HG03025 (cell line): ENCODE results near the gene MBLAC1.
"Not testable (repeated sequence)": the region's sequence is repeated elsewhere in the genome, so short reads cannot be mapped to it uniquely, and the experiment has no call there.

Experiments
- ATAC-seq: cut with Tn5 transposase; IDR thresholded peaks from one replicate; pipeline ENCODE4 v1.9.1; 2021; ENCODE audit warnings: mild to moderate bottlenecking, moderate library complexity; ENCODE audit not compliant: unreplicated experiment, low FRiP score

MBLAC1 gene

GRCh38 chr7:100119970-100120732 is 6.6 kb upstream of the MBLAC1 start:
- peak; percentile 30 for ATAC-seq

GRCh38 chr7:100120733-100121036 is 6.1 kb upstream of the MBLAC1 start:
- no peak for ATAC-seq

GRCh38 chr7:100122067-100122466 is 4.7 kb upstream of the MBLAC1 start:
- no peak for ATAC-seq

- no peak for ATAC-seq
Observed at GRCh38 chr7:100122568-100122967, 4.2 kb upstream of the MBLAC1 start.

GRCh38 chr7:100124301-100125230 is 2.2 kb upstream of the MBLAC1 start:
- no peak for ATAC-seq

GRCh38 chr7:100126239-100126930 is 382 bp upstream of the MBLAC1 start:
- peak; percentile 28 for ATAC-seq

GRCh38 chr7:100127866-100128636 is 1.3 kb downstream of the MBLAC1 start:
- ATAC-seq, result no peak

- no peak for ATAC-seq
Observed at GRCh38 chr7:100128637-100128963, 1.8 kb downstream of the MBLAC1 start.

GRCh38 chr7:100130220-100130607 is 3.4 kb downstream of the MBLAC1 start:
- not testable (repeated sequence) for ATAC-seq

GRCh38 chr7:100130608-100131453 is 4.1 kb downstream of the MBLAC1 start:
- ATAC-seq, result no peak

- no peak for ATAC-seq
Observed at GRCh38 chr7:100132126-100132525, 5.4 kb downstream of the MBLAC1 start.

- no peak for ATAC-seq
Observed at GRCh38 chr7:100132697-100133151, 6.0 kb downstream of the MBLAC1 start.

- no peak for ATAC-seq
Observed at GRCh38 chr7:100137851-100138760, 11.3 kb downstream of the MBLAC1 start.

GRCh38 chr7:100141555-100141949 is 14.8 kb downstream of the MBLAC1 start:
- ATAC-seq, result no peak

GRCh38 chr7:100142461-100142860 is 15.7 kb downstream of the MBLAC1 start:
- no peak for ATAC-seq

GRCh38 chr7:100146350-100146749 is 19.6 kb downstream of the MBLAC1 start:
- ATAC-seq, result not testable (repeated sequence)

GRCh38 chr7:100147278-100147677 is 20.5 kb downstream of the MBLAC1 start:
- ATAC-seq, result no peak

- no peak for ATAC-seq
Observed at GRCh38 chr7:100148225-100148558, 21.4 kb downstream of the MBLAC1 start.
